Prostate gland (tissue), 2 donors: ENCODE results near the gene KCNE5.

Source experiments
- CTCF ChIP-seq, 4 experiments: fragments of 200-600 bp in 2 of 4; fragments of 450-650 bp in 2 of 4; sonication (generic) in 2 of 4; IDR thresholded peaks; 1 replicate in 3 of 4; 2 replicates in 1 of 4; pipeline ENCODE4 v1.5.1; 2016 to 2019; ENCODE audit warnings: antibody characterized with exemption in 4 of 4, mild to moderate bottlenecking in 2 of 4, moderate library complexity in 2 of 4
- POLR2A ChIP-seq: fragments of 450-650 bp; IDR thresholded peaks from one replicate; pipeline ENCODE4 v1.6.1; 2016; ENCODE audit warnings: antibody characterized with exemption, mild to moderate bottlenecking

DNA sequence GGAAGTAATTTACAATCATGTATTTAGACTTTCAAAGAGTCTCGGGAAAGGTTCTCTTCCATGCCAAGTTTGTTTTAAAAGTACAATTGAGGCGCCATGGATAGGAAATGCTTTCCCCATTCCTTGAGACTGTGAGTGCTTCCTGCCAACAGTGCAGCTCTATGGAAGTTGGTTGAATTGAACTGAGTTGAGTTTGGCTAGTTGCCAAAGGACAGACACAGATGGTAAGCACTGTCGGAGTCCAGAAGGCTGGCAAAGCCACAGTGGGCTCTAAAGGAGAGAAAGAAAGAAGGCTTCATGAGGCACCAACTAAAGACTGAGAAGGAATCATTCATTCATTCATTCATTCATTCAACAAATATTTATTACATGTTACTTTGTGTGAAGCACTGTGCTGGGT lies 4.3 kb upstream of the KCNE5 start:
- no peak for TF ChIP-seq POLR2A
- TF ChIP-seq CTCF (IDR thresholded peaks at IDR 0.05): no peak
